Kasumi-1 (cell line): Measurements from ENCODE around the gene VWF.

ENCODE experiments used
- DNase-seq, 2 experiments: peaks; one replicate each; lab custom pipeline; 2025; lab: John Stamatoyannopoulos, UW

Gene VWF

DNA sequence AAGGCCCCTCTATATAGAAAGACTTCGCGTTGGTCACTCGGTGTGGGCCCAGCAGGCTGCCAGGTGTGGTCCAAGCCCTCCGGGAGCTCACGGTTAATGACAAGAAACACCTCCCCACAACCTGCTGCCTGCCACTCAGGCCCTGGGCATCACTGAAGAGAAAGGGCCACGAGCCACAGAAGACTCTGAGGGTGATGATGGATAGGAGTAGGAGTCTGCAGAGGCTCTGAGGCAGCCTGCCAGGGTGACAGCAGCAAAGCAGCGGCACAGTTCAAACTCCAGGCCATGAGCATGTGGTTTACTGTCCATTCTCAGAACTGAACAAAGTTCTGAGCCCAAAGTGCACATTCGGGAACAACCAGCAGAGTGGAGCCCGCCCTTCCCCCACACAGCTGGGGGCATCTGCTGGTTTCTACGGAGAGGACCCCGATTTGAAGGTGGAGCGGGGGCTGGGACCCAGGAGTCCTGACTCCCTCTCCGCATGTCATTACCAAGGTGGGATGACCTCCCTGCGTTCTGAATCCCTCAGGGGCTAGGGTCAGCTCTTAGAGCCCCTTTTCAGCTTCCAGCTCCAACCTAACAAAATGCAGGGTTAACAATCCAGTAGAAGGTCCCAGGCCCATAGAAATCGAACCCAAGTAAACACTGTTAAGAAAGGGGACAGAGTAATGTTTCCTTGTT is 65.8 kb downstream of the VWF start:
- DNase-seq, result no peak

DNA sequence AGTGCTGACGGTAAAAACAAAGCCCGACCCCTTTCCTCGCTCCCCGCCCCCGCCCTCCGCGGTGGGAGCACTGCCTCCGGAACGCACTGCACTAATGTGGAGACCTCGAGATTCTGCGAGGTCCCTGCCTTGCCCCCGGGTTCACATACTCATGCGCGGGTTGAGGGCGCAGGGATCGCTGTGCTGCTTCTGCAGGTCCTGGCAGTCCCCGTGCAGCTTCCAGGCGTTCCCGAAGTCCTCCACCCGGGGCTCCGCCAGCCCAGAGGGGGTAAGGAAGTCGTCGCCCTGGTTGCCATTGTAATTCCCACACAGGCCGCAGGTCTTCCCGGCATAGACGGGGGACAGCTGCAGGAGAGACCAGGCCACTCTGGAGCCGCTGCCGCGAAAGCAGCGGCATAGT is 66.8 kb downstream of the VWF start:
- DNase-seq, result no peak

- no peak for DNase-seq
Observed at GRCh38 chr12:6056406-6057240, 67.8 kb downstream of the VWF start.

- DNase-seq, result no peak
Observed at GRCh38 chr12:6053541-6053940, 70.9 kb downstream of the VWF start.

DNA sequence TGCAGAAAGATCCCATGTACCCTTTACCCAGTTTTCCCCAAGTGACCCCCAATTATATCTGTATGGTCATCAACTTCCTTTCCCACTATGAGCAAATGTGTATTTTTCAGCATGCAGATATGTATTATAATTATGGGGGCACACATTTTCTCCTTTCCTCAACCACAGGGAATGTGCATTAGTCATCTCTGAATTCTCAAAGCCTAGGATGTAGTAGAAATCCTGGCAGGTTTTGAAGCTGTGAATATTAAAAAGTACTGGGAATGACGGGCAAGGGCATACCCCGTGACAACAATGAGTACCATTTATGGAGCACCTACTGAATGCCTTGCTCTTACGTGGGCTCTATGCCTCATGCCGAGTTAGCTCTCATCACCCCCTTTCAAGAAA is 71.5 kb downstream of the VWF start:
- no peak for DNase-seq

DNA sequence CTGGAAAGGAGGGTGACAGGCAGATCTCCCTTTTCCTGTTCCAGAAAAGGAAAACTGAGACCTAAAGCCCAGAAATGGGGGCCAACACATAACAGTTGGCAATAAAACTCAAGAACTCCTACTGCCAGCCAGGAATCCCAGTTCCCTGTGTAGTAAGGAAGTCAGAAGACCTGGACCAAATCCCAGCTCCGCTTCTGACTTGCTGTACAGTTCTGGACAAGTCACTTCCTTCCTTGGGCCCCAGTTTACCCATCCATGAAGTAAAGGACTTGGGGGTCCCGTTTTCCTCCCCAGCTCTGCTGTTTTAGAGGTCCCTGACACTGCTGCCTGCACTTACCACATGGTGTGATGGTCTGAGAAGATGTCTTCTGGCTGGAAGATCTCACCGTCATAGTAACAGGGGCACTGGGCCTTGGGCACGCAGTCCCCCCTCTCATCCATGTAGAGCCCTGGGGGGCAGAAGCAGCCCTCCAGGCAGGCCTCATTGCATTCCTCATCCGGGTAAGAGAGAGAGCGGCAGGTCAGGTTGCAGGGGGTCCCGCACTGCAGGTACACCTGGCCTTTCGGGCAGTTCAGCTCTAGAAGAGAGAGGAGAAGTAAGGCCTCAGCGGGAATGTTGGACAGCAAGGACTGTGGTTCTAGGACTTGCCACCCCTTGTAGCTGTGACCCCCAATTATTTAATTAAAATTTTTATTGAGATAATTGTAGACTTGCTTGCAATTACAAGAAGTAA is 72.1 kb downstream of the VWF start:
- DNase-seq, result no peak

- no peak for DNase-seq
Observed at GRCh38 chr12:6049992-6050391, 74.5 kb downstream of the VWF start.

DNA sequence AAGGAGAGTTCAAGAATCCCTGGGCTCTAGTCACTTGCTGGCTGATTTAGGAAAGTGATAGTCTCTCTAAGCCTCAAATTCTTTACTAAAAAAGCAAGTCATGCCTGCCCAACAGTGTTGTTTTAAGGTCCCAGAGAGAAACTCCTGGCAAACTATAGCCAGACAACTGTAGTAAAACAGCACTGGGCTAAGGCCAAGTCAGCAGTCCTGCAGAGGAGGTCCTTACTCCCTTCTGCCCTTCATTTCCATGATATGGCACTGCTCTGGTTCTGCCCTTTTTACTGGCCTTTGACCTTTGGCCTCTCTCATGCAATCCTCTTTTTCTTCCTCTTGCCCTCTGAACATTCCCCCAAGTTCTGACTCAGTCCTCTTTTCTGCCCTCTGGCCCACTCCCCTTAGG is 74.9 kb downstream of the VWF start:
- DNase-seq, result no peak

GRCh38 chr12:6047249-6048237 is 76.9 kb downstream of the VWF start:
- DNase-seq, result no peak

DNA sequence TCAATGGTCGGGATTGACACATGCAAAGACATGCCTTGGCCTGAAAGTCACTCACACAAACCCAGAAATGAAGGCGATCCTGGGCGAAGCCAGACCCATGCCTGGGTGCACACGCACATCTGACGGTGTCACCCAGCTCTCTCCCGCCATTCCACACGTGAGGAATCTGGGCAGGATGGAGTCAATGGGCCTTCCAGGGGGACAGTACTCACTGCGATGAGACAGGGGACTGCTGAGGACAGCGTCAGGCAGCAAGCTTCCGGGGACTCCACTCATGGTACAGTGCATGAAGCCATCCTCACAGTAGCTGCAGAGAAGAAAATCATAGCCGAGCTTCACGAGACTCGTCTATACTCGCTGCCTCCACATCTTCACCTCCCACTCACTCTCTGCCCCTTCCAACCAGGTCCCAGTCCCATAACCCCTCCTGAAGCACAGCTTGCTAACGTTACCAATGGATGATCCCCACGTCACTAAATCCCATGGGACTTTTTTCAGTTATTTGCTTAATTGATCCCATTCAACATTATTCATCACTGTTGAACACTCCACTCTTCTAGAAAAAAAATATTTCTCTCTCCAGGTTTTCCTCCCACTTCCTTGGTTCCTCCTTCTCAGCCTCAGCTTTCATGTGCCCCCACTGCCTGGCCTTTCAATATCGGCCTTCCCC is 77.8 kb downstream of the VWF start:
- no peak for DNase-seq

- no peak for DNase-seq
Observed at GRCh38 chr12:6045438-6045837, 79.0 kb downstream of the VWF start.

- no peak for DNase-seq
Observed at GRCh38 chr12:6044082-6044481, 80.4 kb downstream of the VWF start.

- no peak for DNase-seq
Observed at GRCh38 chr12:6042446-6042845, 82.0 kb downstream of the VWF start.

GRCh38 chr12:6041891-6042290 is 82.6 kb downstream of the VWF start:
- no peak for DNase-seq

DNA sequence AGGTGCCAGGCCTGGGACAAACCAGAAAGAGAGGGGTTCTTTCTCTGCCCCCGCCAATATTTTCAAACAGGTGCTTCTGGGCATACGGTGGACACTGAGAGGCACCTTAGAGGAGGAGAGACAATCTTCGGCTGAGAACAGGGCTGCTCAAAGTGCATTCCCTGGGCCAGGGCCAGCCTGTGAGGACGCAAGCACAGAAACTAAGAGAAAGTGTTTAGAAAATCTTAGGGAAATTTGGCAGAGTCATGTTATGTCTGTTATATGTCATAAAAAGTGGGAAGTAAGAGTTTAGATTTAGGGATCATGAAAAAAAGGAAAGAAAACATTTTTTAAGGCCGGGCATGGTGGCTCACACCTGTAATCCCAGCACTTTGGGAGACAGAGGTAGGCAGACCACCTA is 83.7 kb downstream of the VWF start:
- no peak for DNase-seq

DNA sequence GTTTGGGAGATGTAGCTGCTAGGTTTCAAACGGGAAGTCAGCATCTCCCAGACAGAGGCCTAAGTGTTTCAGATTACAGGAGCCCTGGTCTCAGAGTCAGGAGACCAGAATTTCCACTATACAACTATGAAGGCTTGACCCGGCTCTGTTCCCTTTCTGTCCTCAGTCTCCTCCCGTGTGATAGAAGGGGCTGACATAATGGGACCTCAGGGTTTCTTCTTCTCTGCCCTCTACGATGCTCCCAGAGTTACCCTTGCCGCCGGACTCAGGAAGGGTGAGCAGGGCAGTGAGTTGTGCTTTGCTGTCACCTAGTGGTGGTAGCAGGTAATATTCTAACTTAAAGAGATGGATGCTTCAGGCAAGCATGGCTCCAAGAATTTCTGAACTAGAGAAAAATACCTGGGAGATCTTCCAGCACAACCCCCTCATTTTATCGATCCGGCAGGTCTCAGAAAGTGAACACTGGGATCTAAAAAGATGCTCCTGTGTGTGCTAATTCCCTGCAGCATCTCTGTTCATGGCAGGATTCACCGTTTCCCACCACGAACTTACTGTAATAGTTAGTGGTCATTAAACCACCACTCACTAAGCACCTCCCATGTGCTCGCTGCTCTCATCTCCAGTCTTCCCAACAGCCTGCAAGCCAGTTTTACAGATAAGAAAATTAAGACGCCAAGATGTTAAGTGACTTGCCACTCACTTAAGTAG is 84.4 kb downstream of the VWF start:
- peak; percentile 7 to 33 for DNase-seq

DNA sequence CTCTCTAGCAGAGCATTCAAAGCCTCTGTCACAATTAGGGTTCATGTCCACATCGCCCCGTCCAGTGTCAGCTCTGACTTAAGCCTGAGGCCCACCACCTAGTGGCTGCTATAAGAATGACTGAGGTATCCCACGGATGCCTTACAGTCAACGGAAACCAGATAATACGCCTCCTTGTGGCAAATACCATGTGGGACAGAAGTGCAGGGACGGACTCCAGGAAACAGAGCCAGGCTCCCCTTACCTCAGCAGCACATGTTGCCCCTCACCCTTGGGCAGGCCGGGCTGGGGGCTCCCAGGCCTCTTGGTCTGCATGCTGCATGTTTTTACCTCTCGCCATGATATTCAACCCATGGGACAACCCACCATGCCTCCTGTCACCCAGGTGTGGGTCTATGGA is 86.3 kb downstream of the VWF start:
- peak; percentile 43 to 51 for DNase-seq

DNA sequence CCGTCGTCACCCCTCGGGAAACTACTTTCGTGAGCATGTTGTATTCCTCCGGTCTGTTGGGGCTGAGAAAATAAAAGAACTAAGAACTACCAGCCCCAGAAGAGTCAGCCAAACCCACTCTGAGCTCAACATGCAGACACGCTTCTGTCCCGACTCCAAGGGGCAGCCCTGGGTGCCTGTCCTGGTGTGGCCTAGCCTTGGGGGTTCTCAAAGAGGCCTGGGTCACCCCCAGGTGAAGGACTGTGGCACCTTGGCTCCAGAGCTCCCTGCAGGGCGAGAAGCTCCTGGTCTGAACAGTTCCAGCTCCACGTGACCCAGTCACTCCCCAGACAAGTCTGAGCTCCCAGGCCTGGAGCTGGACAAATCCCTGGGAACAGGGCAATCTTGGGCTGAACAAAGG is 87.0 kb downstream of the VWF start:
- DNase-seq, result no peak

GRCh38 chr12:6036509-6036908 is 88.0 kb downstream of the VWF start:
- DNase-seq, result no peak

DNA sequence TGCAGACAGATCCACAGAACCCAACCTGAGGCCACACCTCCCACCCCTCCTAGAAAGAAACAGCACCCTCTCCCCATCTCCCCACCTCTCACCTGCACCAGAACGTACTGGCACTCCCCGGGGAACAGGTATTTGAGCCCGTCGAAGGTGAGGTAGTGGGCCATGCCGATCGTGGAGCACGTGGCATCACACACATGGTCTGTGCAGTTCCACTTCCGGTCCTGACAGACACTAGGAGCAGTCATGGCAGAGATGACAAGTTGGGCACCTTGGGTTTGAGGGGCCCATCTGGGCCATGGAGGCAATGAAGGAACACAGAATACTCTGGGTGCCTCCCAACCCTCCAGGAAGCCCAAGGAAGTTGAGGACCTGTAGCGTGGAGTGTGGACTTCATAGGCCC is 89.9 kb downstream of the VWF start:
- no peak for DNase-seq

DNA sequence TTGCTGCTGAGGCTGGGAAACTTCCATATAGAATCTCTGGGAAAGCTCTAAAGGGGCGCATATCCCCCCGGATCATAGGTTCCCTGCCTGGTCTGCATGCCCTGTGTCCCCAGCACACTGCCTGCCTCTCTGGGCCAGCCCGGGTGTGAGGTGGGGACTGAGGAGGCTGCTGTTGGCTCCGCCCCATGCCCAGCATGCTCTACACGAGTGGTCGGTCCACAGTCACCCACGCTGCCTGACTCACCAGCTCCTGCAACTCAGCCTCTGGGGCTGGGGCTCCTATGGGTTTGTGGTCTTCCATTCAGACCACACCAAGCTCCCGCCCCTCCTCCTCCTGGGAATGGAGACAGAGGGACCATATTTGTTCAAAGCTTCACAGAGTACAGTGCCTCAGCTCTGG is 90.9 kb downstream of the VWF start:
- DNase-seq, result no peak
